ENCODE data around the gene PRKCE. TPM values are rescaled to one million over a fixed set of nuclear protein-coding genes. Genes with fewer than 3 reads are reported as not detected.
A peak's percentile ranks its signal among the peaks of the same experiment; 100 is the strongest.

The PRKCE gene
- total and polyA plus RNA-seq, 4 donors: 2.5 to 38.6 (median 5.8) TPM

- Histone ChIP-seq H3K27ac (ENCODE audit: low read depth in 1 of 2, low read length in 2 of 2) (peak overlapping the region; percentile 28 to 58), H3K9me3 (ENCODE audit: control insufficient read depth in 4 of 4, low read length in 3 of 4) (no peaks in the 10 kb centered on the region), H3K4me1 (ENCODE audit: control insufficient read depth in 4 of 4, insufficient read depth in 4 of 4, low read length in 3 of 4) (peaks cover 11 to 55% (median 53%) of the 10 kb centered on the region in 4 donors), H3K9ac (ENCODE audit: low read depth in 1 of 2, low read length in 2 of 2) (no peak overlapping the region), H3K27me3 (ENCODE audit: control insufficient read depth in 4 of 4, insufficient read depth in 4 of 4, low read length in 3 of 4) (no peaks in the 10 kb centered on the region), H3K36me3 (ENCODE audit: control insufficient read depth in 4 of 4, insufficient read depth in 3 of 4, low read depth in 1 of 4, low read length in 3 of 4) (no peaks in the 10 kb centered on the region), H3K4me3 (ENCODE audit: low read depth in 1 of 3, low read length in 3 of 3) (no peak overlapping the region)
- TF ChIP-seq GABPA (IDR thresholded peaks at IDR 0.05 in 1 of 2, conservative IDR thresholded peaks at IDR 0.05 in 1 of 2) (no peak), RAD21 (IDR thresholded peaks at IDR 0.05) (no peak), YY1 (IDR thresholded peaks at IDR 0.05) (no peak), SP1 (IDR thresholded peaks at IDR 0.05) (no peak), HNF4G (IDR thresholded peaks at IDR 0.05) (no peak), NR2F2 (IDR thresholded peaks at IDR 0.05) (no peak), FOXA2 (IDR thresholded peaks at IDR 0.05) (no peak), REST (IDR thresholded peaks at IDR 0.05) (no peak), ATF3 (IDR thresholded peaks at IDR 0.05) (no peak), FOXA1 (IDR thresholded peaks at IDR 0.05) (no peak), HNF4A (conservative IDR thresholded peaks at IDR 0.05) (no peak), TAF1 (conservative IDR thresholded peaks at IDR 0.05) (no peak), CTCF (IDR thresholded peaks at IDR 0.05; ENCODE audit: low read depth, low read length, missing input control) (no peak), JUND (IDR thresholded peaks at IDR 0.05) (no peak), RXRA (IDR thresholded peaks at IDR 0.05) (no peak), EGR1 (IDR thresholded peaks at IDR 0.05; ENCODE audit: low read depth in 2 of 2) (no peak)
- TF ChIP-seq, protein P1, sequence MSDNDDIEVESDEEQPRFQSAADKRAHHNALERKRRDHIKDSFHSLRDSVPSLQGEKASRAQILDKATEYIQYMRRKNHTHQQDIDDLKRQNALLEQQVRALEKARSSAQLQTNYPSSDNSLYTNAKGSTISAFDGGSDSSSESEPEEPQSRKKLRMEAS (IDR thresholded peaks at IDR 0.05): no peak
- TF ChIP-seq, protein P2, sequence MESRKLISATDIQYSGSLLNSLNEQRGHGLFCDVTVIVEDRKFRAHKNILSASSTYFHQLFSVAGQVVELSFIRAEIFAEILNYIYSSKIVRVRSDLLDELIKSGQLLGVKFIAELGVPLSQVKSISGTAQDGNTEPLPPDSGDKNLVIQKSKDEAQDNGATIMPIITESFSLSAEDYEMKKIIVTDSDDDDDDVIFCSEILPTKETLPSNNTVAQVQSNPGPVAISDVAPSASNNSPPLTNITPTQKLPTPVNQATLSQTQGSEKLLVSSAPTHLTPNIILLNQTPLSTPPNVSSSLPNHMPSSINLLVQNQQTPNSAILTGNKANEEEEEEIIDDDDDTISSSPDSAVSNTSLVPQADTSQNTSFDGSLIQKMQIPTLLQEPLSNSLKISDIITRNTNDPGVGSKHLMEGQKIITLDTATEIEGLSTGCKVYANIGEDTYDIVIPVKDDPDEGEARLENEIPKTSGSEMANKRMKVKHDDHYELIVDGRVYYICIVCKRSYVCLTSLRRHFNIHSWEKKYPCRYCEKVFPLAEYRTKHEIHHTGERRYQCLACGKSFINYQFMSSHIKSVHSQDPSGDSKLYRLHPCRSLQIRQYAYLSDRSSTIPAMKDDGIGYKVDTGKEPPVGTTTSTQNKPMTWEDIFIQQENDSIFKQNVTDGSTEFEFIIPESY (IDR thresholded peaks at IDR 0.05): no peak
- WGBS: 74% methylated on average over 3 of the region's 3 CpGs
- no peak for DNase-seq (ENCODE audit: low spot score)
Measured at GRCh38 chr2:46042711-46043110, 391.2 kb downstream of the PRKCE start.

All from liver (tissue), 9 donors.